Thyroid gland (tissue), 4 donors: ENCODE measurements around the gene STAC3. TPM values are rescaled to one million over a fixed set of nuclear protein-coding genes. Genes with fewer than 3 reads are reported as not detected.

Experiments used
- DNase-seq, 2 donors: peaks; one replicate each; pipeline ENCODE4 v3.0.0-alpha.2; 2019
- H3K27ac ChIP-seq, 3 donors: fragments of 200-600 bp; sonication (generic); 1 replicate in 2 of 3; 2 replicates in 1 of 3; pipeline ENCODE4 v1.5.1; 2016 to 2019; ENCODE audit warnings: mild to moderate bottlenecking in 1 of 3, moderate library complexity in 1 of 3
- H3K27me3 ChIP-seq: fragments of 200-600 bp; sonication (generic); one replicate; pipeline ENCODE4 v1.5.1; 2019
- H3K36me3 ChIP-seq, 2 donors: fragments of 200-600 bp; sonication (generic); one replicate each; pipeline ENCODE4 v1.5.1; 2016 to 2019
- H3K4me1 ChIP-seq, 2 donors: fragments of 200-600 bp; sonication (generic); one replicate each; pipeline ENCODE4 v1.5.1; 2017 to 2019
- H3K4me3 ChIP-seq, 3 donors: fragments of 200-600 bp; sonication (generic); replicated peaks in 1 of 3; 1 replicate in 2 of 3; 2 replicates in 1 of 3; pipeline ENCODE4 v1.5.1; 2016; ENCODE audit warnings: mild to moderate bottlenecking in 1 of 3
- H3K9me3 ChIP-seq: fragments of 200-600 bp; sonication (generic); one replicate; pipeline ENCODE4 v1.5.1; 2017
- CTCF ChIP-seq, 6 experiments: fragments of 200-600 bp in 3 of 6; fragments of 450-650 bp in 3 of 6; sonication (generic) in 3 of 6; IDR thresholded peaks; one replicate each; pipeline ENCODE4 v1.5.1; 2016 to 2019; ENCODE audit warnings: antibody characterized with exemption in 6 of 6, mild to moderate bottlenecking in 2 of 6, inconsistent platforms in 1 of 6, moderate library complexity in 1 of 6
- POLR2A ChIP-seq, 2 donors: fragments of 450-650 bp; IDR thresholded peaks; one replicate each; pipeline ENCODE4 v1.6.1; 2017; ENCODE audit warnings: antibody characterized with exemption in 2 of 2, mild to moderate bottlenecking in 2 of 2, moderate library complexity in 1 of 2
- WGBS, 2 donors: methylation state at CpG; one replicate each; pipeline ENCODE4 v1.1.5; 2017; 5-methylcytosine and 5-hydroxymethylcytosine counted together
- intact Hi-C: fragments of 100-400 bp; cut with DNase I; formaldehyde crosslinking; loops from one replicate; pipeline ENCODE4 v1.15.1; 2023
- total RNA-seq, 4 donors: library from RNA; depleted of rRNA; stranded (reverse); fragments of >200 nt; gene quantifications; one replicate each; pipeline ENCODE4 v1.2.3, GENCODE V29; 2016

Gene STAC3
- total RNA-seq, 4 donors from 2014 or later, result 0.88 to 7.3 (median 3.0) TPM; not detected in 1

GRCh38 chr12:57200497-57200896 lies 50.5 kb downstream of the STAC3 start:
- TF ChIP-seq CTCF (IDR thresholded peaks at IDR 0.05), result no peak
- no peak for TF ChIP-seq POLR2A (IDR thresholded peaks at IDR 0.05)
- DNase-seq, result no peak
- no peaks in the 10 kb centered on the region for H3K9me3 ChIP-seq
- H3K4me3 ChIP-seq, result no peak overlapping the region
- peaks cover 64 to 82% of the 10 kb centered on the region in 2 donors for H3K36me3 ChIP-seq
- H3K27ac ChIP-seq, result no peak overlapping the region
- WGBS, 2 donors, result 96 to 97% methylated on average over 4 to 12 of the region's 15 CpGs
- intact Hi-C loops, result no loop called here
- no peaks in the 10 kb centered on the region for H3K4me1 ChIP-seq
- H3K27me3 ChIP-seq, result no peaks in the 10 kb centered on the region

- Histone ChIP-seq H3K27me3 (no peaks in the 10 kb centered on the region), H3K4me1 (no peaks in the 10 kb centered on the region), H3K4me3 (no peak overlapping the region), H3K9me3 (no peaks in the 10 kb centered on the region), H3K27ac (no peak overlapping the region), H3K36me3 (peaks cover 75 to 86% of the 10 kb centered on the region in 2 donors)
- 74 to 80% methylated on average over 4 to 6 of the region's 15 CpGs for WGBS, 2 donors
- intact Hi-C loops, result no loop called here
- TF ChIP-seq CTCF (IDR thresholded peaks at IDR 0.05) (no peak), POLR2A (IDR thresholded peaks at IDR 0.05) (no peak)
- DNase-seq, result no peak
Observed at GRCh38 chr12:57199191-57199590, 51.8 kb downstream of the STAC3 start.

GRCh38 chr12:57198329-57198728 lies 52.7 kb downstream of the STAC3 start:
- no peak for TF ChIP-seq CTCF (IDR thresholded peaks at IDR 0.05)
- no peak for TF ChIP-seq POLR2A (IDR thresholded peaks at IDR 0.05)
- no peak overlapping the region for H3K27ac ChIP-seq
- 94 to 95% methylated on average over 12 to 16 of the region's 17 CpGs for WGBS, 2 donors
- peaks cover 75 to 87% of the 10 kb centered on the region in 2 donors for H3K36me3 ChIP-seq
- H3K4me3 ChIP-seq, result no peak overlapping the region
- DNase-seq, result no peak
- intact Hi-C loops, result no loop called here
- no peaks in the 10 kb centered on the region for H3K27me3 ChIP-seq
- no peaks in the 10 kb centered on the region for H3K9me3 ChIP-seq
- H3K4me1 ChIP-seq, result no peaks in the 10 kb centered on the region

DNA sequence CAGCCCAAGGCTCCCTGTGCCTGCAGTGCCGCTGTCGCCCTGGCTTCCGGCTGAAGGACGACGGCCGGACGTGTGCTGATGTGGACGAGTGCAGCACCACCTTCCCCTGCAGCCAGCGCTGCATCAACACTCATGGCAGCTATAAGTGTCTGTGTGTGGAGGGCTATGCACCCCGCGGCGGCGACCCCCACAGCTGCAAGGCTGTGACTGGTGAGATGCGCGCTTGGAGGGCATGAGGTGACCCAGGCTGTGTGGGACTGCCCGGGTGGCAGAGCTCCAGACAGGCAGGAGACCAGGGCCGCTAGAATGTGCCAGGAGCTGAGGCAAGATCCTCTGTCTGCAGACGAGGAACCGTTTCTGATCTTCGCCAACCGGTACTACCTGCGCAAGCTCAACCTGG lies 54.0 kb downstream of the STAC3 start:
- 96 to 98% methylated on average over 5 to 22 of the region's 22 CpGs for WGBS, 2 donors
- Histone ChIP-seq H3K36me3 (peaks cover 72 to 84% of the 10 kb centered on the region in 2 donors), H3K4me1 (no peaks in the 10 kb centered on the region)

DNA sequence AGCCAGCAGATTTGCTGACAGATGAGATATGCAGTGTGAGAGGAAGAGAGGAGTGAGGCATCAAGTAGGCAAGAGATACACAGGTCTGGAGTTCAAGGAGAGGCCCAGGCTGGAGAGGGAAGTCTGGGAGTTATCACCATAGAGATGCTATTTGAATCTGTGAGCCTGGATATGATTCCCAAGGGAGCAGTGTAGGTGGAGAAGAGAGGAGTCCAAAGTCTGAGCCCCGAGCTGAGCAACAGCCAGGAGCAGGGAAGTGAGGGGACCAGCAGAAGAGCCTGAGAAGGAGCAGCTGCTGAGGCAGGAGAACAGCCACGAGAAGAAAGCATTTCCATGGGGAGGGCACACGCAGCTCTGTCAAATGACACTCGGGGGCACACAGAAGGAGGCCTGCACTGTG lies 54.5 kb downstream of the STAC3 start:
- Histone ChIP-seq H3K9me3 (no peaks in the 10 kb centered on the region), H3K27ac (no peak overlapping the region), H3K4me3 (no peak overlapping the region), H3K27me3 (no peaks in the 10 kb centered on the region), H3K36me3 (peaks cover 68 to 82% of the 10 kb centered on the region in 2 donors), H3K4me1 (no peaks in the 10 kb centered on the region)
- WGBS, 2 donors, result 69 to 84% methylated on average over 4 of the region's 4 CpGs
- DNase-seq, result no peak
- no peak for TF ChIP-seq CTCF (IDR thresholded peaks at IDR 0.05)
- no peak for TF ChIP-seq POLR2A (IDR thresholded peaks at IDR 0.05)
- intact Hi-C loops, result no loop called here

More for the DNA sequence above, 54.0 kb downstream of the STAC3 start:
- Histone ChIP-seq H3K27me3 (no peaks in the 10 kb centered on the region), H3K27ac (no peak overlapping the region), H3K9me3 (no peaks in the 10 kb centered on the region), H3K4me3 (no peak overlapping the region)
- DNase-seq, result no peak
- intact Hi-C loops, result no loop called here
- TF ChIP-seq CTCF (IDR thresholded peaks at IDR 0.05), result no peak
- TF ChIP-seq POLR2A (IDR thresholded peaks at IDR 0.05), result no peak
